Measurements from ENCODE around the gene COG6.

DNA sequence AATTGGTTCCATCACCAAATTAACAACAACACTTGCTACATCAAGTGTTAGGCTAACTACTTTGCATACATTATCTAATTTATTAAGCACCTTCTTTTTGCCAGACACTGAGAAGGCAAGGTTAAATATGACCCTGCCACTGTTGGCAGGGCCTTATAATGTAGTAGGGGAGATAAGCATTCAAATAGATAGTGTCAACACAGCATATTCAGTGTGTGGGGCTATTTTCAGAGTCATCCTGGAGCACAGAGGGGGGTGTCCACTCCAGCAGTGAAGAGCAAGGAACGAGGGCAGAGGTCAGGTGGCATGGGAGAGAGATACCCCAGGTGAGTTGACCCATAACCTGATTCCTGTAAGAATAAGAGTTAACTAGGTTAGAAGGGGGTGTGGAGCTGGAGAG, 121.6 kb downstream of the COG6 start:
- TF ChIP-seq RAD21 (IDR thresholded peaks at IDR 0.05; ENCODE audit: insufficient read depth, low read depth, low read length) (no peak), FOXK2 (IDR thresholded peaks at IDR 0.05) (no peak), HDGF (IDR thresholded peaks at IDR 0.05) (no peak), ASH2L (IDR thresholded peaks at IDR 0.05; ENCODE audit: borderline replicate concordance, low read depth) (no peak), SUZ12 (IDR thresholded peaks at IDR 0.05; ENCODE audit: unreplicated experiment) (no peak)
- TF ChIP-seq, protein P1, sequence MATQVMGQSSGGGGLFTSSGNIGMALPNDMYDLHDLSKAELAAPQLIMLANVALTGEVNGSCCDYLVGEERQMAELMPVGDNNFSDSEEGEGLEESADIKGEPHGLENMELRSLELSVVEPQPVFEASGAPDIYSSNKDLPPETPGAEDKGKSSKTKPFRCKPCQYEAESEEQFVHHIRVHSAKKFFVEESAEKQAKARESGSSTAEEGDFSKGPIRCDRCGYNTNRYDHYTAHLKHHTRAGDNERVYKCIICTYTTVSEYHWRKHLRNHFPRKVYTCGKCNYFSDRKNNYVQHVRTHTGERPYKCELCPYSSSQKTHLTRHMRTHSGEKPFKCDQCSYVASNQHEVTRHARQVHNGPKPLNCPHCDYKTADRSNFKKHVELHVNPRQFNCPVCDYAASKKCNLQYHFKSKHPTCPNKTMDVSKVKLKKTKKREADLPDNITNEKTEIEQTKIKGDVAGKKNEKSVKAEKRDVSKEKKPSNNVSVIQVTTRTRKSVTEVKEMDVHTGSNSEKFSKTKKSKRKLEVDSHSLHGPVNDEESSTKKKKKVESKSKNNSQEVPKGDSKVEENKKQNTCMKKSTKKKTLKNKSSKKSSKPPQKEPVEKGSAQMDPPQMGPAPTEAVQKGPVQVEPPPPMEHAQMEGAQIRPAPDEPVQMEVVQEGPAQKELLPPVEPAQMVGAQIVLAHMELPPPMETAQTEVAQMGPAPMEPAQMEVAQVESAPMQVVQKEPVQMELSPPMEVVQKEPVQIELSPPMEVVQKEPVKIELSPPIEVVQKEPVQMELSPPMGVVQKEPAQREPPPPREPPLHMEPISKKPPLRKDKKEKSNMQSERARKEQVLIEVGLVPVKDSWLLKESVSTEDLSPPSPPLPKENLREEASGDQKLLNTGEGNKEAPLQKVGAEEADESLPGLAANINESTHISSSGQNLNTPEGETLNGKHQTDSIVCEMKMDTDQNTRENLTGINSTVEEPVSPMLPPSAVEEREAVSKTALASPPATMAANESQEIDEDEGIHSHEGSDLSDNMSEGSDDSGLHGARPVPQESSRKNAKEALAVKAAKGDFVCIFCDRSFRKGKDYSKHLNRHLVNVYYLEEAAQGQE (IDR thresholded peaks at IDR 0.05; ENCODE audit: low read depth, low read length), result no peak

Measured in GM12878 (cell line).